Ectodermal cell (in vitro differentiated cells): ENCODE data around the gene THAP8. TPM values are rescaled to one million over a fixed set of nuclear protein-coding genes. Genes with fewer than 3 reads are reported as not detected.

Experiments
- H3K27ac ChIP-seq: 2 replicates; pipeline ENCODE4 v1.7.0; 2013; ENCODE audit warnings: mild to moderate bottlenecking, low read depth, low read length; ENCODE audit not compliant: insufficient read depth, poor library complexity, severe bottlenecking
- H3K27me3 ChIP-seq: 2 replicates; pipeline ENCODE4 v1.7.0; 2013; ENCODE audit warnings: mild to moderate bottlenecking, low read length; ENCODE audit not compliant: insufficient read depth, control insufficient read depth, poor library complexity, severe bottlenecking
- H3K36me3 ChIP-seq: one replicate; pipeline ENCODE4 v1.7.0; 2013; ENCODE audit warnings: low read length; ENCODE audit not compliant: control insufficient read depth, insufficient read depth
- H3K4me1 ChIP-seq: one replicate; pipeline ENCODE4 v1.7.0; 2013; ENCODE audit warnings: low read length; ENCODE audit not compliant: control insufficient read depth, insufficient read depth
- H3K4me3 ChIP-seq: 2 replicates; pipeline ENCODE4 v1.7.0; 2013; ENCODE audit warnings: low read depth, low read length, control low read depth; ENCODE audit not compliant: insufficient read depth
- H3K9me3 ChIP-seq: 2 replicates; pipeline ENCODE4 v1.7.0; 2013; ENCODE audit warnings: mild to moderate bottlenecking, low read length, moderate library complexity; ENCODE audit not compliant: control insufficient read depth
- WGBS, 2 experiments: methylation state at CpG; one replicate each; pipeline ENCODE4 v1.1.7; 2013; ENCODE audit warnings: missing lambda C conversion rate in 2 of 2; 5-methylcytosine and 5-hydroxymethylcytosine counted together
- polyA plus RNA-seq, 4 experiments: library from polyadenylated mRNA; stranded (reverse); fragments of 50-300 nt; gene quantifications; one replicate each; pipeline ENCODE4 v1.2.3, GENCODE V29; 2013

THAP8 gene
- 9.9 TPM for polyA plus RNA-seq (2013, experiment 1 of 4)
- polyA plus RNA-seq (2013, experiment 2 of 4) = 11.0 TPM
- polyA plus RNA-seq (2013, experiment 3 of 4) = 10.9 TPM
- 9.5 TPM for polyA plus RNA-seq (2013, experiment 4 of 4)

- WGBS, 2 experiments = 0% methylated on average over 56 of the region's 56 CpGs
- peaks cover 4% of the 10 kb centered on the region for H3K4me1 ChIP-seq
- no peaks in the 10 kb centered on the region for H3K9me3 ChIP-seq
- H3K36me3 ChIP-seq = no peaks in the 10 kb centered on the region
- H3K4me3 ChIP-seq = peak within 1 kb of the TSS; percentile 70
- H3K27me3 ChIP-seq = no peaks in the 10 kb centered on the region
- peak within 1 kb of the TSS; percentile 93 for H3K27ac ChIP-seq
Measured at GRCh38 chr19:36054119-36054732, at the start of gene THAP8. TSS of gene THAP8 (minus strand) at chr19:36054285. CDS start at chr19:36054217, 68 bp downstream.

GRCh38 chr19:36103040-36103626 is 49.0 kb upstream of the THAP8 start:
- WGBS, 2 experiments = 96% methylated on average over 24 of the region's 24 CpGs
- Histone ChIP-seq H3K9me3 (no peaks in the 10 kb centered on the region), H3K4me1 (no peaks in the 10 kb centered on the region), H3K36me3 (peaks cover 39% of the 10 kb centered on the region), H3K27ac (no peak overlapping the region), H3K4me3 (no peak overlapping the region), H3K27me3 (no peaks in the 10 kb centered on the region)

DNA sequence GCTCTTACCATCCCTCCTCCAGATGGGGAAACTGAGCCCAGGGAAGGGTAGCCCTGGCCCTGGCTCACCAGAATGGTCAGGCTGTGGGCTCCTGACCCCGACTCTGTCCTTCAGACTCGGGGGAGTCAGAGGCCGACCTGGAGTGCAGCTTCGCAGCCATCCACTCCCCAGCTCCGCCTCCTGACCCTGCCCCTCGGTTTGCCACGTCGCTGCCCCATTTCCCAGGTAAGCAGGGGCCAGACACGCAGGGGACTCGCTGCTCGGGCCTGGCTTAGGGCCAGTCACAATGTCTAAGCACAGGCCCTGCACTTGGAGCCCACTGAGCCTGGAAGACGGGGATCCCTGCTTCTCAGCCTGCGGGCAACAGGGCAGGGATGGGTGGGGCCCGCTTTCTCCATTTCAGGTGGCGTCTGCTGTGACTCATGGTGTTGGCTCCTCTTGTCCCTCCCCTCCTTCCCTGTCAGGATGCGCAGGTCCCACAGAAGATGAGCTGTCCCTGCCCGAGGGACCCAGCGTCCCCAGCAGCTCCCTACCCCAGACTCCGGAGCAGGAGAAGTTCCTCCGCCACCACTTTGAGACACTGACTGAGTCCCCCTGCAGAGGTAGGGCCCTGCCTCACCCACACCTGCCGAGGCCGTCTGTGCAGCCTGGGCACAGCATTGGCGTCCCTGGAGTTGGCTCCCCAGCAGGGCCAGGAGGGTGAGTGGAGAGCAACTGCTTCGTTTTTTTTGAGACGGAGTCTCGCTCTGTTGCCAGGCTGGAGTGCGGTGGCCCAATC is 47.7 kb upstream of the THAP8 start:
- peaks cover 42% of the 10 kb centered on the region for H3K36me3 ChIP-seq
- no peak overlapping the region for H3K27ac ChIP-seq
- 91 to 92% methylated on average over 27 of the region's 27 CpGs for WGBS, 2 experiments
- no peak overlapping the region for H3K4me3 ChIP-seq
- no peaks in the 10 kb centered on the region for H3K27me3 ChIP-seq
- H3K9me3 ChIP-seq = no peaks in the 10 kb centered on the region
- H3K4me1 ChIP-seq = no peaks in the 10 kb centered on the region

- peaks cover 43% of the 10 kb centered on the region for H3K36me3 ChIP-seq
Measured at GRCh38 chr19:36100476-36100875, 46.4 kb upstream of the THAP8 start.

DNA sequence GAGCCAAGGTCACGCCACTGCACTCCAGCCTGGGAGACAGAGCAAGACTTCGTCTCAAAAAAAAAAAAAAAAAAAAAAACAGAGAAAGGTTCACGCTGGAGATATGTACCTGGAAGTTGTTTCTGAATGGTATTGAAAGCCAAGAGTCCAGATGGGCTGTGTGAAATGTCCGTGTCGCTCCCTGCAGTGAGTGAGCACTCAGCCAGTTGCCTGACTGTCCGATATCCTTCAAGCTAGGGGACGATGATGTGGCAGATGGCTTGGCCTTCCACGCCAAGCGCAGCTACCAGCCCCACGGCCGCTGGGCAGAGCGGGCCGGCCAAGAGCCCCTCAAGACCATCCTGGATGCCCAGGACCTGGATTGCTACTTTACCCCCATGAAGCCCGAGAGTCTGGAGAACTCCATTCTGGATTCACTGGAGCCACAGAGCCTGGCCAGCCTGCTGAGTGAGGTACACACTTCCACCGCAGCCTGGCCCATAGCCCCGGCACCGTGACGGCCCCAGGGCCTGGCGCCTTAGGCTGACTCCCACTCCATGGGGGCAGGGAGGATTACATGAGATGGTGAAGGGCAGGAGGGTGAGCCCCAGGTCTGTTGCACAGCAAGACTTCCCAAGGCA is 45.2 kb upstream of the THAP8 start:
- no peaks in the 10 kb centered on the region for H3K4me1 ChIP-seq
- H3K27me3 ChIP-seq = no peaks in the 10 kb centered on the region
- H3K9me3 ChIP-seq = no peaks in the 10 kb centered on the region
- H3K27ac ChIP-seq = no peak overlapping the region
- peaks cover 38% of the 10 kb centered on the region for H3K36me3 ChIP-seq
- 94% methylated on average over 19 of the region's 19 CpGs for WGBS, 2 experiments
- no peak overlapping the region for H3K4me3 ChIP-seq

More at GRCh38 chr19:36100476-36100875, 46.4 kb upstream of the THAP8 start:
- Histone ChIP-seq H3K4me3 (no peak overlapping the region), H3K4me1 (no peaks in the 10 kb centered on the region), H3K27me3 (no peaks in the 10 kb centered on the region), H3K27ac (no peak overlapping the region), H3K9me3 (no peaks in the 10 kb centered on the region)
- 95 to 97% methylated on average over 5 of the region's 5 CpGs for WGBS, 2 experiments

DNA sequence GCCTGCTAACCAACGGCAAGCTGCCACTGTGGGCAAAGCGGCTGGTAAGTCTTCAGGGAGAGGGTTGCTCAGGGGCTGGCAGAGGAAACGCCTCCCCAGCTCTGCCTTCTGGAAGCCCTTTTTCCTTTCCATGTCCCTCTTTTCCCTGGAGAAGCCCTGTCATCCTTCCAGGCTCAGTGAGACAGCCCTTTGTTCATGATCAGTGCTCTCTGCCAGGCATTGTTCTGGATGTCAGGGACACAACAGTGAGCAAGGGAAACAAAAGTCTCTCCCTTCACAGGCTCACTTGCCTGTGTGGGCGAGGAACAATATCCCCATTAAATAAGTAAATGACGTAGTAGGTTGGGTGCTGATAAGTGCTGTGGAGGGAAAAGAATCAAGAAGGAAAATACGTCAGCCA is 43.0 kb upstream of the THAP8 start:
- Histone ChIP-seq H3K36me3 (peaks cover 34% of the 10 kb centered on the region), H3K4me3 (no peak overlapping the region), H3K4me1 (no peaks in the 10 kb centered on the region), H3K9me3 (no peaks in the 10 kb centered on the region), H3K27ac (peak overlapping the region; percentile 84), H3K27me3 (no peaks in the 10 kb centered on the region)
- 65 to 74% methylated on average over 6 of the region's 6 CpGs for WGBS, 2 experiments

DNA sequence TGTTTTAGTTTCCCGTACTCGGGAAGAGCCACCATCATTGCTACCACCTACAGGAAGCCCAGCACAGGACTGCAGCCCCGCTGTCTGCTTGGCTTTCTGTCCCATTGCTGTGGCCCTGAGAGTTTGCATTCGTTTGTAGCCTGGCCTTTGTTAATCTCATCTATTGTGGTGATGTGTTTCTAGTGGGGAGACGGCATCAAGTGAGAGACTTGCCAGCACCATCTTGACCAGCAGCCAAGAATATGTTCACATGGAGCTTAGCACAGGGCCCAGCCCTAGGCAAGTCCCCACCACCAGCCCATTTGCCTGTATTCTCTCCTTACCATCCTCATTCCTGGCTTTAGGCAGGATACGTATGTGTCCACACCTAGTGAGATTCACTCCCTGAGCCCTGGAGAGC is 39.6 kb upstream of the THAP8 start:
- 82 to 89% methylated on average over 6 of the region's 6 CpGs for WGBS, 2 experiments
- Histone ChIP-seq H3K27ac (no peak overlapping the region), H3K36me3 (peaks cover 41% of the 10 kb centered on the region), H3K4me1 (no peaks in the 10 kb centered on the region), H3K27me3 (no peaks in the 10 kb centered on the region), H3K9me3 (no peaks in the 10 kb centered on the region), H3K4me3 (no peak overlapping the region)

GRCh38 chr19:36093146-36093662 is 39.1 kb upstream of the THAP8 start:
- Histone ChIP-seq H3K4me1 (no peaks in the 10 kb centered on the region), H3K36me3 (peaks cover 45% of the 10 kb centered on the region)
- 95 to 98% methylated on average over 3 to 4 of the region's 5 CpGs for WGBS, 2 experiments

GRCh38 chr19:36092566-36092965 is 38.5 kb upstream of the THAP8 start:
- Histone ChIP-seq H3K27ac (no peak overlapping the region), H3K4me1 (no peaks in the 10 kb centered on the region), H3K27me3 (no peaks in the 10 kb centered on the region), H3K4me3 (no peak overlapping the region), H3K36me3 (peaks cover 45% of the 10 kb centered on the region), H3K9me3 (no peaks in the 10 kb centered on the region)
- WGBS, 2 experiments = 93 to 96% methylated on average over 7 of the region's 7 CpGs

More at GRCh38 chr19:36093146-36093662, 39.1 kb upstream of the THAP8 start:
- Histone ChIP-seq H3K27ac (no peak overlapping the region), H3K9me3 (no peaks in the 10 kb centered on the region), H3K27me3 (no peaks in the 10 kb centered on the region), H3K4me3 (no peak overlapping the region)
